Upper lobe of right lung (tissue), 1 donor: ENCODE results near the gene CUL2. TPM values are rescaled to one million over a fixed set of nuclear protein-coding genes. Genes with fewer than 3 reads are reported as not detected.
A peak's percentile ranks its signal among the peaks of the same experiment; 100 is the strongest.

Experiments
- ATAC-seq: fragments of 200-7000 bp; cut with Tn5 transposase; one replicate; pipeline ENCODE4 v1.9.1; 2020; ENCODE audit warnings: mild to moderate bottlenecking, moderate library complexity
- DNase-seq: peaks from one replicate; pipeline ENCODE4 v3.0.0-alpha.2; 2020
- H3K27ac ChIP-seq: fragments of 200-600 bp; one replicate; pipeline ENCODE4 v1.8.0; 2022
- H3K27me3 ChIP-seq: fragments of 200-600 bp; one replicate; pipeline ENCODE4 v1.8.0; 2022; ENCODE audit warnings: mild to moderate bottlenecking
- H3K36me3 ChIP-seq: fragments of 200-600 bp; one replicate; pipeline ENCODE4 v1.8.0; 2022
- H3K4me1 ChIP-seq: fragments of 200-600 bp; one replicate; pipeline ENCODE4 v1.8.0; 2022
- H3K4me3 ChIP-seq: fragments of 200-600 bp; one replicate; pipeline ENCODE4 v1.8.0; 2022; ENCODE audit warnings: mild to moderate bottlenecking
- H3K9me3 ChIP-seq: fragments of 200-600 bp; one replicate; pipeline ENCODE4 v1.8.0; 2022
- intact Hi-C: fragments of 100-400 bp; cut with DNase I; formaldehyde crosslinking; loops from one replicate; pipeline ENCODE4 v1.11.0; 2022
- total RNA-seq: library from RNA; stranded (reverse); fragmentation: NEBNext Ultra II Directional; extraction: Animal tissue kit (Norgen Biotek cat#: 25700); gene quantifications from one replicate; pipeline ENCODE4 v1.2.1, GENCODE V29; 2021
- TF ChIP-seq, protein P1 (sequence below): fragments of 200-600 bp; IDR thresholded peaks from one replicate; pipeline ENCODE4 v1.8.0; 2022; ENCODE audit warnings: antibody characterized with exemption
- donor health status: DM: no; HTN: yes; CAD: no; lungs with severe emphysema.

The CUL2 gene
- total RNA-seq, 1 donor from 2014 or later, result 33.0 TPM

DNA sequence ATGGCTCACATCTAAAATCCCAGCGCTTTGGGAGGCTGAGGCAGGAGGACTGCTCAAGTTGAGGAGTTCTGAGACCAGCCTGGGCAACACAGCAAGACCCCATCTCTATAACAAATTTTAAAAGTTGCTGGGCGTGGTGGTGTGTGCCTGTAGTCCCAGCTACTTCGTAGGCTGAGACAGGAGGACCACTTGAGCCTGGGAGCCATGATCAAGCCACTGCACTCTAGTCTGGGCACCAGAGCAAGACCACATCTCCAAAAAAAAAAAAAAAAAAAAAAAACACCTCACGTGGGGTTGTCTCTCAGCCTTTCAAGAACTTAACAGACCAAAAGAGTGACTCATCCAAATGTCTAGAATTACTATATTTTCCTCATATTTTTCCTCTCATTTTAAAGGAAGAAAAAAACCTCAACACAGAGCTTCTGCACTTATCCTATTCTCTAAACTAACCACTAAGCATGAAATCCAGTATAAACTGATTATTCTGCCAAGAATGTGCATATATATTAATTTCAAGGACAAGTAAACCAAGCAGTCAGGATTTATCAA is 46.3 kb downstream of the CUL2 start:
- H3K4me3 ChIP-seq, result no peak overlapping the region
- intact Hi-C loops, result no loop called here
- H3K9me3 ChIP-seq, result no peaks in the 10 kb centered on the region
- H3K27ac ChIP-seq, result no peak overlapping the region
- TF ChIP-seq, protein P1, sequence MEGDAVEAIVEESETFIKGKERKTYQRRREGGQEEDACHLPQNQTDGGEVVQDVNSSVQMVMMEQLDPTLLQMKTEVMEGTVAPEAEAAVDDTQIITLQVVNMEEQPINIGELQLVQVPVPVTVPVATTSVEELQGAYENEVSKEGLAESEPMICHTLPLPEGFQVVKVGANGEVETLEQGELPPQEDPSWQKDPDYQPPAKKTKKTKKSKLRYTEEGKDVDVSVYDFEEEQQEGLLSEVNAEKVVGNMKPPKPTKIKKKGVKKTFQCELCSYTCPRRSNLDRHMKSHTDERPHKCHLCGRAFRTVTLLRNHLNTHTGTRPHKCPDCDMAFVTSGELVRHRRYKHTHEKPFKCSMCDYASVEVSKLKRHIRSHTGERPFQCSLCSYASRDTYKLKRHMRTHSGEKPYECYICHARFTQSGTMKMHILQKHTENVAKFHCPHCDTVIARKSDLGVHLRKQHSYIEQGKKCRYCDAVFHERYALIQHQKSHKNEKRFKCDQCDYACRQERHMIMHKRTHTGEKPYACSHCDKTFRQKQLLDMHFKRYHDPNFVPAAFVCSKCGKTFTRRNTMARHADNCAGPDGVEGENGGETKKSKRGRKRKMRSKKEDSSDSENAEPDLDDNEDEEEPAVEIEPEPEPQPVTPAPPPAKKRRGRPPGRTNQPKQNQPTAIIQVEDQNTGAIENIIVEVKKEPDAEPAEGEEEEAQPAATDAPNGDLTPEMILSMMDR, result no peak
- H3K36me3 ChIP-seq, result peaks cover 61% of the 10 kb centered on the region
- DNase-seq (no peak), ATAC-seq (no peak)
- H3K27me3 ChIP-seq, result no peaks in the 10 kb centered on the region
- no peaks in the 10 kb centered on the region for H3K4me1 ChIP-seq

DNA sequence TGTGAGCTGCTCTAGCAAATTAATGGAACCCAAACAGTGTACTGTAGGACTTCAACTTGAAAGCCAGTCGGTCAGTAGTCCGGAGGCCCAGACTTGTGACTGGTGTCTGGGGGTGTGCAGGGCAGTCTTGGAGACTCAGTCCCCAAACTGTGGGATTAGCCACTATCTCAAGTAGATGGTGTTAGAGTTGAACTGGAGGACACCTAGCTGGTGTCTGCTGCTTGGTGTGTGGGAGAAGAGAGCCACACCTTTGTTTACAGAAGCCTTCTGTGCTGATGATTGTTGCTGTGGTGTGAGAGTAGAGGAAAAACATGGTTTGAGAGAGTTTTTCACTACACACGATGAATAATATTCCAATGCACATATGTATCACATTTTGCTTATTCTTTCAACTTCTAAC is 47.4 kb downstream of the CUL2 start:
- Histone ChIP-seq H3K36me3 (peaks cover 65% of the 10 kb centered on the region), H3K27me3 (no peaks in the 10 kb centered on the region), H3K27ac (no peak overlapping the region), H3K9me3 (no peaks in the 10 kb centered on the region), H3K4me3 (no peak overlapping the region), H3K4me1 (no peaks in the 10 kb centered on the region)
- no peak for DNase-seq
- ATAC-seq, result peak; percentile 10
- TF ChIP-seq, protein P1, result no peak
- intact Hi-C loops, result no loop called here

DNA sequence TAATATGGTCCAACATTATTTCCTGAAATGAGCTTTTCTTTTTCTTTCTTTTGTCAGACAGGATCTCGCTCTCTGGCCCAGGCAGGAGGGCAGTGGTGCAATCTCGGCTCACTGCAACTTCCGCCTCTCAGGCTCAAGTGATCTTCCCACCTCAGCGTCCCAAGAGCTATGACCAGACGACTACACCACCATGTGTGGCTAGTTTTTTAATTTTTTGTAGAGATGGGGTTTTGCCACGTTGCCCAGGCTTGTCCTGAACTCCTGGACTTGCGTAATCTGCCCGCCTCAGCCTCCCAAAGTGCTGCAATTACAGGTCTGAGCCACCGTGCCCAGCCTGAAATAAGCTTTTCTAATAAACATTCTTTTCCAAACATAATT is 48.6 kb downstream of the CUL2 start:
- no peak overlapping the region for H3K4me3 ChIP-seq
- no peaks in the 10 kb centered on the region for H3K4me1 ChIP-seq
- no peaks in the 10 kb centered on the region for H3K27me3 ChIP-seq
- no peaks in the 10 kb centered on the region for H3K9me3 ChIP-seq
- intact Hi-C loops, result no loop called here
- no peak overlapping the region for H3K27ac ChIP-seq
- DNase-seq, result peak; percentile 71
- peaks cover 76% of the 10 kb centered on the region for H3K36me3 ChIP-seq
- TF ChIP-seq, protein P1, result no peak
- peak; percentile 81 for ATAC-seq

DNA sequence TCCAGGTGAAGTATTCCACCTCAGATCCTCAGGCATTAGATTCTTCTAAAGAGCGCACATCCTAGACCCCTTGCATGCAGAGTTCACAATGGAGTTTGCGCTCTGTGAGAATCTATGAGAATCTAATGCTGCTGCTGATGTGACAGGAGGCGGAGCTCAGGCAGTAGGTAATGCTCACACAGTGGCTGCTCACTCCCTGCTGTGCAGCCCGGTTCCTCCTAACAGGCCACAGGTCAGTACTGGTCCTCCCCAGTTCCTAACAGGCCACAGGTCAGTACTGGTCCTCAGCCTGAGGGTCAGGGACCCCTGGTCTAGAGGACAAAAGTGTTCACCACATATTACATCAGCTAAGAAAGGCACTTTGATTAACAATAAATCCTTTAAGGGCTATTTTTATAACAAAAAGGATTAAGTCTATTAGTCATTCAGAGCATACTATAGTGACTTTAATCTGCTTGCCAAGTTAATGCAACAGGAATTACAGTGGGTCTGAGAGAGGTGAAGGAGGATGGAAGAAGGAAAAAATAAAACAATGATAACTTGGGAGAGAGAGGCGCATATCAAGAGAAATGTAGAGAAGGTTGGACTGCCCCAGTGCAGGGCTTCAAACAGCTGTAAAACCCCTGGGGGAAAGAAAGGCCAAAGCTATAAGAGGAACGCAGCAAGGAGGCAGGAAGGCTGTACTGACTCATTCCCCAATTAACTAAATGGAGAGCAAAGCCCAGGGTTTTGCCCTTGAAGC is 49.2 kb downstream of the CUL2 start:
- H3K27ac ChIP-seq, result no peak overlapping the region
- H3K4me1 ChIP-seq, result no peaks in the 10 kb centered on the region
- DNase-seq, result no peak
- H3K27me3 ChIP-seq, result no peaks in the 10 kb centered on the region
- intact Hi-C loops, result no loop called here
- ATAC-seq, result peak; percentile 45
- peaks cover 74% of the 10 kb centered on the region for H3K36me3 ChIP-seq
- no peaks in the 10 kb centered on the region for H3K9me3 ChIP-seq
- TF ChIP-seq, protein P1, result no peak
- H3K4me3 ChIP-seq, result no peak overlapping the region

- Histone ChIP-seq H3K27me3 (no peaks in the 10 kb centered on the region), H3K4me1 (no peaks in the 10 kb centered on the region), H3K27ac (no peak overlapping the region), H3K4me3 (no peak overlapping the region), H3K36me3 (peaks cover 68% of the 10 kb centered on the region), H3K9me3 (no peaks in the 10 kb centered on the region)
- intact Hi-C loops, result no loop called here
- no peak for ATAC-seq
- DNase-seq, result no peak
- TF ChIP-seq, protein P1, result no peak
Observed at GRCh38 chr10:35037104-35037503, 53.0 kb downstream of the CUL2 start.
